ENCODE data around the gene KRTAP24-1.

KRTAP24-1 gene

GRCh38 chr21:30234050-30234449 lies 48.7 kb downstream of the KRTAP24-1 start:
- DNase-seq (ENCODE audit: low spot score), result no peak

GRCh38 chr21:30233228-30234020 lies 49.3 kb downstream of the KRTAP24-1 start:
- DNase-seq (ENCODE audit: low spot score), result no peak

GRCh38 chr21:30232011-30232410 lies 50.7 kb downstream of the KRTAP24-1 start:
- no peak for DNase-seq (ENCODE audit: low spot score)

Data from CD4-positive, alpha-beta T cell treated with Interleukin-15 for 4 hours (primary cell).